ENCODE data around the gene FBLN2.

Gene FBLN2

GRCh38 chr3:13610006-13610570 is 61.2 kb downstream of the FBLN2 start:
- no peak for DNase-seq

DNA sequence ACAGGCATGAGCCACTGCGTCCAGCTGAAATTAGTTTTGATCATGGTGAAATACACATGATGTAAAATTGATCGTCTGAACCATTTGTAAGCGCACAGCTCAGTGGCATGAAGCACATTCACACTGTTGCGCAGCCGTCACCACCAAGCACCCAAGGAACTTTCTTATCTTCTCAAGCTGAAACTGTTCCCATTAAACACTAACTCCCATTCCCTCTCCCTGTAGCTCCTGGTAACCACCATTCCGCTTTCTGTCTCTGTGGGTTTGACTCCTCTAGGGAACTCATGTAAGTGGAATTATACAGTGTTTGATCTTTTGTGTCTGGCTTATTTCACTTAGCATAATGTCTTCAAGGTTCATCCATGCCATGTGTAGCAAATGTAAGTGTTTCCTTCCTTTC is 62.3 kb downstream of the FBLN2 start:
- DNase-seq, result no peak

GRCh38 chr3:13612829-13613228 is 63.9 kb downstream of the FBLN2 start:
- no peak for DNase-seq

- no peak for DNase-seq
Observed at GRCh38 chr3:13613343-13614190, 64.6 kb downstream of the FBLN2 start.

GRCh38 chr3:13614607-13615006 is 65.7 kb downstream of the FBLN2 start:
- no peak for DNase-seq

DNA sequence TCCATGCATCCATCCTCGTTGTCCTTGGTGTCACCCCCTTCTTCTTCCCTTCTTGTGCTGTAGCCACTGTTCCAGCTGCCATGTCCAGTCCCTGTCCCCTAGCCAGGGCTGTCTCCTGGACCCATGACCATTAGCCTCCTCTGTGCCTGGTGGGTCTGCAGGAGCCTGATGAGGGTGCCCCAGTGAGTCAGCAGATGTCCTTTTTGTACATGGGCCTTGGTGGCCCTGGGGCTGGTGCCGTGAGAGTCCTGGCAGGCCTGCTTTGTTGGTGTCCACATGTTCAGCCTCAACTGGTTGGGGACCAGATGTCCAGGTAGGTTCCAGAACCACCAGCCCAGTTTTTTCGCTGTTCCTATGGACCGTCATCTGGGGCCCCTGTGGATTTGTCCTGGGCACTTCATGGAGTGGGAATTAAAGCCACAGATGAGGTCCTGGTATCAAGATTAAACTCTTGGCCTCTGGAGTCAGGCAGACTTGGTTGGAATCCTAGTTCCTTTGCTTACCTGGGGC is 66.1 kb downstream of the FBLN2 start:
- DNase-seq, result no peak

GRCh38 chr3:13616359-13616758 is 67.4 kb downstream of the FBLN2 start:
- DNase-seq, result no peak

- DNase-seq, result no peak
Observed at GRCh38 chr3:13617097-13617738, 68.3 kb downstream of the FBLN2 start.

- DNase-seq, result no peak
Observed at GRCh38 chr3:13617981-13618380, 69.1 kb downstream of the FBLN2 start.

GRCh38 chr3:13618836-13619235 is 69.9 kb downstream of the FBLN2 start:
- no peak for DNase-seq

GRCh38 chr3:13619661-13620230 is 70.8 kb downstream of the FBLN2 start:
- no peak for DNase-seq

GRCh38 chr3:13620281-13620680 is 71.4 kb downstream of the FBLN2 start:
- DNase-seq, result no peak

DNA sequence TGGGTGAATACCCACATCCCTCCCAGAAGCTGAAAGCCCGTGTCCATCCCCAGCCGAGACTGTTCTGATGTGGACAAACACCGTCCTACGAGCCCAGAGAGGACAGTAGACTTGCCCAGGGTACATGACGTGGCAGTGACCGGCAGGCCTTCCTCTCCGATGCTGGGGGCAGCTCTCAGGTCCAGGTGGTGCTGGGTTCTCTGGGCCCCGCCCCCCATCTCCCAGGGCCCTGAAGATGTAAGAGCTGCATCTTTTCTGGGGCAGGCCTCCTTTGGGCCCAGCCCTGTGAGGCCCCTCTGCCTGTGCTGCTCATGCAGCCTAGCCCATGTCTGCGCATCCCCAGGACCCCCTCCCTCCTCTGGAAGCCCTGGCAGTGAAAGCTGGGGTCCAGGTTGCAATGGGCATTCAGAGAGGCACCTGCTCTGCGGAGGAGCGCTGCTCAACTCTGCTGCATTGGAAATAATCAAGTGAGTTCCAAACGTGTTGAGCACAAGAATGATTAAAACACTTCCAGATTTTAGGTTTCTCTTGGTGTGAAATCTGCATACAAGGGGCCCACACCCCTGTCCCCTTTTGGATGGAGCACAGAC is 71.9 kb downstream of the FBLN2 start:
- no peak for DNase-seq

- no peak for DNase-seq
Observed at GRCh38 chr3:13621381-13622221, 72.7 kb downstream of the FBLN2 start.

DNA sequence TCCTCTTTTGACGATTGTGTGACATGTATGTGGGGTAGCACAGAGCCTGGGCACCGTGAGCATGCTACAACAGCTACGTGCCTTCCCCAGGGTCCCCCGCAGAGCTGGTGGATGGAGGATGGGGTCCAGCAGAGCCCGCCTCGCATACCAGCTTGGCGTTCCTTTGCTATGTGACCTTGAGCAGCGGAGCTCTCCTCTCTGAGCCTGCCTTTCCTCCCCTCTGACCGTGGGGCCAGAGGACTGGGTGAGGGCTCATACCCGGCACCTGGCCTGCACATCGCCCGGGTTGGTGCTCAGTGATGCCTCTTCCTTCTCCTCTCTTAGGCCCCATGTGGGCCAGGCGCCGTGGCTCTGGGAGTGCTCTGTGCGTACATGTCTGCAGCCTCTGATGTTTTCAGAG is 73.4 kb downstream of the FBLN2 start:
- DNase-seq, result no peak

DNA sequence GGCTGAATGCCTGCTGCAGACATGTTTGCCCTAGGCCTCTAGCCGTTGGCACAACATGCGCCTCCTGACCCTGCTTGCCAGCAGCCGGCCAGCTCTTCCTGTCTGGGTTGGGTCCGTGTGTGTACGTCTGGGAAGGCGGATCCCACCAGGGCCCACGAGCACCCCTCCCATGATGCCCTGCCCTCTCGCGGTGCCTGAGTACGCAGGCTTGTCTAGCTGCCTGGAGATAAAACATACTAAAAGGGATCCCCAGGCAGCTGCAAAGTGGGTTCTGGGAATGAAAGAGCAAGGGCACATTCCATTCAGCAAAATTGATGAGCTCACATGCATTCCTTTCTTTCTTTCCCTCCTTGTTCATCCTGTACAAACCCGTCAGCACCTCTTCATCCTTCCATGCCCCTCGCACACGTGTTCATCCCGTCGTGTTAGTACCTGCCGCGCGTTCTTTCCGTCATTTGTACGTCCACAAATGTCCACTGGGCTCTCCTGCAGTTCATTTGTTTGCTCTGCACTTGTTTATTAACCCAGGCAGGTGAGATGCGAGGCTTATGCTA is 74.3 kb downstream of the FBLN2 start:
- DNase-seq, result no peak

- DNase-seq, result no peak
Observed at GRCh38 chr3:13624021-13624420, 75.1 kb downstream of the FBLN2 start.

GRCh38 chr3:13624671-13625125 is 75.8 kb downstream of the FBLN2 start:
- no peak for DNase-seq

DNA sequence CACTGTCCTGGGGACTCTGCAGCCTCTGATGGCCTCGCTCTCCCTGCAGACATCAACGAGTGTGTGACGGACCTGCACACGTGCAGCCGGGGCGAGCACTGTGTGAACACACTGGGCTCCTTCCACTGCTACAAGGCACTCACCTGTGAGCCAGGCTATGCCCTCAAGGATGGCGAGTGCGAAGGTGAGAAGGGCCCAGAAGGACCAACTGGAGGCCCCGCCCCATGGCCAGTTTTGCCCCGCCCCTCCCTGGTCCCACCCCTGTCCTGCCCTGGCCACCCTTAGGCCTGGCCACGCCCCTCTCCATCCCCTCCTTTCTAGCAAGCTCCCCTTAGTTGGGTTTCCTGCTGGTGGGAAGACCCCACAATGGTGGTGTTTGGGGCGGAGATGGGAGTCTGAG is 77.5 kb downstream of the FBLN2 start:
- DNase-seq, result no peak

DNA sequence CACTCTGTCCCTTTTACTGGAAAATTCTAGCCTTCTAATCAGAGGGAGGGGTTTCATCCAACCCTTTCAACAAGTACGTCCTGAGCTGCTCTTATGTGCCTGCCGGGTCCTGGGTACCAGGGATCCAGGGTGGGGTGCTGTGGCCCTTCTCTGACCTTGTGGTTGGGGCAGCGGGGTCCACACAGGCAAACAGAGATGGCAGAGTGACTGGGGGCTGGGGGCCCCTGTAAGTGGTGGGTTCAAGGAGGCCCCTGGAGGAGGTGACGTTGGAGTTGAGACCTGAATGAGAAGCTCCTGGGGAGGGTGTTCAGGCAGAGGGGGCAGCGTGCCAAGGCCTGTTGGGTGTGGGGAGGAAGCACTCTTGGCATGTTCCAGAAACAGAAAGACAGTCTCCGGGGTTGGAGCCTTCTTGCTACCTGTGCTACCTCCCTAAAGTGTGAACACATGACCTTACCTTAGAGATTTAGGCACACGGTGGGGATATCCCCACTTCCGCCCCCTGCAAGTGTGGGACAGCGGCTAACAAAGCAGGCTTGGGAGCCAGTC is 78.1 kb downstream of the FBLN2 start:
- no peak for DNase-seq

GRCh38 chr3:13627681-13628080 is 78.8 kb downstream of the FBLN2 start:
- DNase-seq, result no peak

DNA sequence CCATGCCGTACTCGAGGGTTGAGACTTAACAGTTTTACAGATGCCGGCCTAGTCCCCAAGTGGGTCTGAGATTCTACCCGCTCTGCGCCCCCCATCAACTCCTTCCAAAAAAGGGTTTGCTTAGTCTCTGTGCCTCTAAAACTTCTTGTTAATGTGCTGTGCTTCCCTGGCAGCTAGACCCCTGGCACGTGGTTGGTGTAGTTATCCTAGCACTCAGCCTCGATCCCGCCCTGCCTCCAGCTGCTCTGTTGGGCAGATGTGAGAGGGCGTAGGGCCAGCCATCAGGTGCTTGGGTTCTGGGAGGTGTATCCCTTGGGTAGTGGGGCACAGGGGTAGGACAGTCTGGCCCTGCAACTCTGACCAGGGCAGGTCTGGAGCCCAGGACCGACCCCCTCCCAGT is 79.5 kb downstream of the FBLN2 start:
- DNase-seq, result no peak
